GM12874 (cell line): ENCODE measurements around the gene GRID1.

ENCODE experiments used
- TF ChIP-seq, protein P1 (sequence below): IDR thresholded peaks from 2 replicates; pipeline ENCODE4 v1.5.1; 2011; ENCODE audit warnings: low read depth, mild to moderate bottlenecking, control low read depth, low read length, moderate library complexity; ENCODE audit not compliant: insufficient read depth

Gene GRID1

DNA sequence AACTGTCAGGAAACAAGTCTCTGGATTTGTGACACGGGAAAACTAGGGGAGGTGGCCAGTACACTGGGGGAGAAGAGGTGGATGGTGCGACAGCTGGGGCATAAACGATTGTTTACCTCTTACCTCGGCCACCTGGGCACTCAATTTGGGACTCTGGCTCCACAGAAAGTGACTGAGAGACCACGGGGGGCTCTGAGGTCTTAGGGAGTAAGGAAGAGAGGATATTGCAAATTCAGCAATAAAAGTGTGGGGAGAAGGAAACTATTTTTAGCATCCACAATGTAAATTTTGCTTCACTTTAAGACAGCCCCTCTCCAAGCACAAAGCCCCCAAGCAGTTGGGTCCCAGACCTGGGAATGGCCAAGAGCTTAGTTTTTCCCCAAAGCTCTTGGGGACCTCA is 440.5 kb downstream of the GRID1 start:
- TF ChIP-seq, protein P1, sequence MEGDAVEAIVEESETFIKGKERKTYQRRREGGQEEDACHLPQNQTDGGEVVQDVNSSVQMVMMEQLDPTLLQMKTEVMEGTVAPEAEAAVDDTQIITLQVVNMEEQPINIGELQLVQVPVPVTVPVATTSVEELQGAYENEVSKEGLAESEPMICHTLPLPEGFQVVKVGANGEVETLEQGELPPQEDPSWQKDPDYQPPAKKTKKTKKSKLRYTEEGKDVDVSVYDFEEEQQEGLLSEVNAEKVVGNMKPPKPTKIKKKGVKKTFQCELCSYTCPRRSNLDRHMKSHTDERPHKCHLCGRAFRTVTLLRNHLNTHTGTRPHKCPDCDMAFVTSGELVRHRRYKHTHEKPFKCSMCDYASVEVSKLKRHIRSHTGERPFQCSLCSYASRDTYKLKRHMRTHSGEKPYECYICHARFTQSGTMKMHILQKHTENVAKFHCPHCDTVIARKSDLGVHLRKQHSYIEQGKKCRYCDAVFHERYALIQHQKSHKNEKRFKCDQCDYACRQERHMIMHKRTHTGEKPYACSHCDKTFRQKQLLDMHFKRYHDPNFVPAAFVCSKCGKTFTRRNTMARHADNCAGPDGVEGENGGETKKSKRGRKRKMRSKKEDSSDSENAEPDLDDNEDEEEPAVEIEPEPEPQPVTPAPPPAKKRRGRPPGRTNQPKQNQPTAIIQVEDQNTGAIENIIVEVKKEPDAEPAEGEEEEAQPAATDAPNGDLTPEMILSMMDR = no peak

DNA sequence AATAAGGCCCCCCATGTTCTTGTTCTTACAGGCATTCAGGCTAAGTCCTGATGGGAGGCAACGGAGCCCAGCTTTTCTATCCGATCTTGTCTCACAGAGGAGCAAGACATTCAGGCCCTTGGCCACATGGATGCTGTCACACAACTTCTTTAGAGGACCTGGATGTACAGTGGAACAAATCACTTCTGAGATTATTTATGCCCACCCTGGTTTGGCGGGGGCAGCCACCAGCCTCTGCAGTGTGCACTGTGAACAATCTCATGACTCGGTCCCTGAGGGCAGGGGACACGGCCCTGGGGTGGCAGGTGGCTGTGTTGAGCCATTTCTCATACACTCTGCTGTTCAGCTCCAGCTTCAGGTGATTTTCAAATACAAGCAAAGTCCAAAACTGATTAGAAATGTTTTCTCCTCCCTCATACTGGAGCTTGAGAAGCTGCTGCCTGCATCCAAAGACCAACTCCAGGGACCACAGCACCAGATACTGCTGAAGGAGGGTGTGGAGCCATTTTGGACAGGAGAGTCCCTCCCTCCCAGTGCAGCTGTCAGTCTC is 441.3 kb downstream of the GRID1 start:
- TF ChIP-seq, protein P1 = no peak

DNA sequence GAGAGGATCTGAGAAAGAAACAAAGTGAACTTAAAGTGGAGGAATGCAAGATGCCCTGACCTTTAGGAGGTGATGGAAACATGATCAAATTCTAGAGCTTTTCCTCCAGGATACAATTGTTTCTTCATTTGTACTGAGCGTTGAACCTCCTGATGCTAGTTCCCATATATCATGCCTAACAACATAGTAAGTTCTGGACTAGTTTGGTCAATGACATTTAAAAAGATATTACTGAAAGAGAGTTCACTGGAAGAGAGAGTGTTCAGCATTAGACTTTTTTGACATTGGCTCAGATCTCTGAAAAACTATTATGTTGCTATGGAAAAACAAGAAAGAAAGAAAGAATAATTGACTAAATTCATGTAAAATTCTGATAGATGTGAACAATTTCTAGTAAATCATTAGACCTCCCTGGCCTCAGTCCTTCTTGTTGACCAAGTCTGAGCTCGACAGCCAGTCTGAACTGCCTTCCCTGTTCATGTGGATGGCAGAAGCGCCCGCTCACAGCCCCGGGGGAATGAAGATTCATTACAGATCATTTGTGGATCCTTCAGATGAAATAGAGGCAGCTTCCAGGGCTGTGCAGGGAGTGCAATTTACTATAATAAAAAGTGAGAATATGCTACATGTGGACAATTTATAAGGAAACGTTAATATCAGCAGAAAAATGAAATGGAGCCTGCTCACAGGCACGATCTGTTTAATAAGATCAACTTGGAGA is 442.1 kb downstream of the GRID1 start:
- TF ChIP-seq, protein P1 = no peak

DNA sequence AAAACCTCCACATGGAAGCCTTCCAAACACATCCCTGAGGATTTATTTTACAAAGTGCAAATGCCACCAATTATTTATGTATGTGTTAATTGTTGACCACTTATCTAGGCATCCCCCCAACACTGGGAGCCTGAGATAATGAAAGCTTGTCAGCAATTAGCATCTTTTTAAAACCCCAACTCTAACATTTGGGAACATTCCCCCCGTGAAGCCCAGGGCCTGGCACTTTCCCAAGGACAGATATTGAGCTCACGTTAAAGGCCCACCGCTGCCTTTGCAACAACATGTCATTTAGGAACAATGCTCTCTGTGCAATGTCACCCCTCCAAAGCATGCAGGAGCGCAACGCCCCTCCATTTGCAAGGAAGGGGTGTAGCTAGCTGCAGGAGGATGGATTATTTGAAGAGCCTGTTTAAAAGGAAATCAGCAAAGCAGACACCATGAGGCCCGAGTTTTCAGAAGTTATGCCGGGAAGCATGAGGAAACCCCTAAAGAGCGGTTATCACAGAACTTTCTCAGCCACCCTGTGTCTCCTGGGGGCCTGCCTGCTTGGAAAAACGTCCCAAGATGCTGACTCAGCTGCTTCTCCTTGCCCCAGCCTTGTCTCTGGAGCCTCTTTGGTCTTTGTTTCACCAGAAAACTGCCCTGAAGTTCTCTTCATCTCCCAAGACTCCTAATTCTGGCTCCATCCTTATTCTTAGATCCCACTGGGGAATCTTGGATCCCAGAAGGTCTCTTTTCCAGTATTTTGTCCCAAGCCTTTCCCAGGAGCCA is 444.1 kb downstream of the GRID1 start:
- TF ChIP-seq, protein P1 = no peak

DNA sequence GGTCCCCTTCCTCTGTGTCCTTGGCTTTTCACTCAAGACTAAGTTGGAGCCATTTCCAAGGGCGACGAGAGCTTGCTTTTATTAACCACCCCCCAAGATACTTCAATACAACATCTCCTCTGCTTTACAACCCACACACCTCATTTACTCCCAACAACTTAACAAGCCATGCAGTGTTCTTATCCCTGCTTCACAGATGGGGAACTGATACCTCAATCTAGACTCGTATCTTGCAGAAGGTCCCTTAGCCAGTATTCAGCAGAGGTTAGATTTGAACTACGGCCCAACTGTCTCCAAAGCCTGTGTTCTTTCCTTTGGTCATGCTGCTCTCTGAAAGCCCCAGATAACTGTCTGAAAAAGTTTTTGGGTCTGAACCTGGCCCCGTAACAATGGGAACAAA is 444.8 kb downstream of the GRID1 start:
- TF ChIP-seq, protein P1 = no peak

DNA sequence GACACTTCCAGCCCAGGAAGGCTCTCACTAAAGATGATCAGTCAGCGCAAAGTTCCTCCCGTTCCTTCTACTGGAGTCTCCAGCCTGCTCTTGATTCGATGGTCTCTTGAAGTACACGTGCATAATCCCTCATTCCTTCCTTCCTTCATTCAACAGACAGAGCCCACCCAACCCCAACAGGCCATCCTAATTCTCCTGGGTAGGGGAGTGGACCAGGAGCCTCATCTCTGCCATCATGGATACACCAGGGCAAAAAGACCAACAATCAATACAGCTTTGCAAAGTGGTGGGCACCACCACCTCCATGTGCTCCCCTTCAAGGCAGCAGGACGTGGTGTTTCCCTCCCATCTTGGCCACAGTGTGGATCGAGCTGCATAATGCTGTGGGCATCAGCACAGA is 446.3 kb downstream of the GRID1 start:
- TF ChIP-seq, protein P1 = no peak

DNA sequence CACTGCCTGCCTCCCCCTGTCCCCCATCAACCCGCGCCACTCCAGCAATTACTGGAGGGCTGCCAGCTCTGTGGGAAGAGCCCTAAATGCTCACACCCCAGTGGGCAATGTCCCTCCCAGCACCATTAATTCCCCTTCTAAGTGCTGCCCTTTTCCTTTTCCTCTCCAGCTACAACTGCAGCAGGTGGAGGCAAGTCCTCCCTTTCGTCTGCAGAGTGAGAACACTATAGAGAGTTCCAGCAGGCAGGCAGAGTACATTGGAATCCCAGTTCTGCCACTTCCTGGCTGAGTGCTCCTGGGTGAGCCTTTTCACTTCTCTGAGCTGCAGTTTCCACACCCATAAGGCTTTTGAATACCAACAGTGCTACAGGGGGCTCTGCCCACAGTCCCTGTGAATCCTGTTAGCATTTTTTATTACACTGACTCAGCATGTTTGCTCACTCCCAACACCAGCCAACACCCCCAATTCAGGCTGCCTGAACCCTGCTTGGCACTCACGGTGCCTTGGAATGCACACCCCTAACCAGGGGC is 447.0 kb downstream of the GRID1 start:
- TF ChIP-seq, protein P1 = no peak
